Transverse colon (tissue), 4 donors: Measurements from ENCODE around the gene HEXD.

Experiments used
- POLR2AphosphoS5 ChIP-seq, 3 donors: sonication (generic); formaldehyde crosslinking; IDR thresholded peaks; one replicate each; pipeline ENCODE4 v1.6.1; 2016; ENCODE audit warnings: antibody characterized with exemption in 3 of 3
- TF ChIP-seq, protein P1 (sequence below), 5 experiments: fragments of 200-600 bp in 3 of 5; fragments of 450-650 bp in 2 of 5; sonication (generic) in 3 of 5; IDR thresholded peaks; 1 replicate in 2 of 5; 2 replicates in 3 of 5; pipeline ENCODE4 v1.5.1; 2016 to 2017; ENCODE audit warnings: antibody characterized with exemption in 5 of 5, inconsistent platforms in 3 of 5, mild to moderate bottlenecking in 2 of 5, moderate library complexity in 1 of 5

DNA sequence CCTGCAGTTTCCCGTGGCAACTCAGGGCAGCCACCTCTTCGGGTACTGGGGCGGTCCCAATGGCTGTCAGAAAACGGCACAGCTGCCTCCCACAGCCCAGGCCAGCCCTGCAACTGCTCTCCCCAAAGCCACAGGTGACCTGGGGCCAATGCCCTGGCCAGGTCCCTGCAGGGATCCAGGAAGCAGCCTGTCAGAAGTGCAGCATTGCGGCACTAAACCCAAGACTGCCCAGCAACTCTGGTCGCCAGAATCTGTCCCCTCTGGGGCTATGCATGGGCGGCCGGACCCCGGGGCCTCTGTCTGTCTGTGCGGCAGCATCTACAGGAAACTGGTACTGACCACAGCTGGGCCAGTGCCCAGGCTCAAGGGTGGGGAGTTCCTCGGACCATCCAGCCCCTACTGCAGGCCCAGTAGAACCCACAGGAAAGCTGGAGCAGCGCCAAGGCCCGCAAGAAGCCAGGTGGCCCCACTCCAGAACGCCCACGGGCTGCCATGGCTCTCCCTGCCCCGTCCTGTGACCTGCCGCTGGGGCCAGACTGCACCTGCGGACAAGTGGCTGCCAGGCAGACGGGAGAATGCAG lies 26.9 kb downstream of the HEXD start:
- TF ChIP-seq, protein P1, sequence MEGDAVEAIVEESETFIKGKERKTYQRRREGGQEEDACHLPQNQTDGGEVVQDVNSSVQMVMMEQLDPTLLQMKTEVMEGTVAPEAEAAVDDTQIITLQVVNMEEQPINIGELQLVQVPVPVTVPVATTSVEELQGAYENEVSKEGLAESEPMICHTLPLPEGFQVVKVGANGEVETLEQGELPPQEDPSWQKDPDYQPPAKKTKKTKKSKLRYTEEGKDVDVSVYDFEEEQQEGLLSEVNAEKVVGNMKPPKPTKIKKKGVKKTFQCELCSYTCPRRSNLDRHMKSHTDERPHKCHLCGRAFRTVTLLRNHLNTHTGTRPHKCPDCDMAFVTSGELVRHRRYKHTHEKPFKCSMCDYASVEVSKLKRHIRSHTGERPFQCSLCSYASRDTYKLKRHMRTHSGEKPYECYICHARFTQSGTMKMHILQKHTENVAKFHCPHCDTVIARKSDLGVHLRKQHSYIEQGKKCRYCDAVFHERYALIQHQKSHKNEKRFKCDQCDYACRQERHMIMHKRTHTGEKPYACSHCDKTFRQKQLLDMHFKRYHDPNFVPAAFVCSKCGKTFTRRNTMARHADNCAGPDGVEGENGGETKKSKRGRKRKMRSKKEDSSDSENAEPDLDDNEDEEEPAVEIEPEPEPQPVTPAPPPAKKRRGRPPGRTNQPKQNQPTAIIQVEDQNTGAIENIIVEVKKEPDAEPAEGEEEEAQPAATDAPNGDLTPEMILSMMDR (IDR thresholded peaks at IDR 0.05): no peak
- no peak for TF ChIP-seq POLR2AphosphoS5 (IDR thresholded peaks at IDR 0.05)
